Chondrocyte (in vitro differentiated cells): ENCODE results near the gene NRXN2. TPM values are rescaled to one million over a fixed set of nuclear protein-coding genes. Genes with fewer than 3 reads are reported as not detected.

Experiments
- DNase-seq: peaks from one replicate; pipeline ENCODE4 v3.0.0; 2021; ENCODE audit warnings: mixed read lengths, low spot score
- H3K27ac Mint-ChIP-seq: one replicate; pipeline ENCODE4 v1.8.0; 2021; ENCODE audit warnings: mild to moderate bottlenecking, moderate library complexity, mixed read lengths; ENCODE audit not compliant: unreplicated experiment
- H3K27me3 Mint-ChIP-seq: 2 replicates; pipeline ENCODE4 v1.8.0; 2021; ENCODE audit warnings: low read depth, mixed read lengths
- H3K36me3 Mint-ChIP-seq: 2 replicates; pipeline ENCODE4 v1.8.0; 2021; ENCODE audit warnings: low read depth, mixed read lengths
- H3K4me1 Mint-ChIP-seq: 2 replicates; pipeline ENCODE4 v1.8.0; 2021; ENCODE audit warnings: low read depth, mild to moderate bottlenecking, mixed read lengths
- H3K4me3 Mint-ChIP-seq: one replicate; pipeline ENCODE4 v1.8.0; 2021; ENCODE audit warnings: mild to moderate bottlenecking, moderate library complexity, mixed read lengths; ENCODE audit not compliant: unreplicated experiment
- H3K9me3 Mint-ChIP-seq: 2 replicates; pipeline ENCODE4 v1.8.0; 2021; ENCODE audit warnings: low read depth, mixed read lengths
- CTCF ChIP-seq: fragments of 200-600 bp; sonication (generic); IDR thresholded peaks from 2 replicates; pipeline ENCODE4 v1.5.0; 2021; ENCODE audit warnings: antibody characterized with exemption, mild to moderate bottlenecking, moderate library complexity
- total RNA-seq: library from RNA; stranded (reverse); gene quantifications from 3 replicates; pipeline ENCODE4 v1.2.1, GENCODE V29; 2021

The NRXN2 gene
- total RNA-seq, 1 donor from 2014 or later, result 1.8 TPM

GRCh38 chr11:64571050-64571409 lies 152.0 kb downstream of the NRXN2 start:
- TF ChIP-seq CTCF, result no peak
- Mint-ChIP-seq H3K36me3 (no peaks in the 10 kb centered on the region), H3K4me3 (no peak overlapping the region), H3K4me1 (peaks cover 5% of the 10 kb centered on the region), H3K27me3 (peaks cover 24% of the 10 kb centered on the region), H3K9me3 (no peaks in the 10 kb centered on the region), H3K27ac (no peak overlapping the region)
- DNase-seq, result peak; percentile 76

- no peak overlapping the region for H3K4me3 Mint-ChIP-seq
Observed at GRCh38 chr11:64570341-64570740, 152.7 kb downstream of the NRXN2 start.

GRCh38 chr11:64569300-64569970 lies 153.6 kb downstream of the NRXN2 start:
- no peak overlapping the region for H3K27ac Mint-ChIP-seq
- no peak for TF ChIP-seq CTCF
- H3K4me3 Mint-ChIP-seq, result no peak overlapping the region
- H3K4me1 Mint-ChIP-seq, result peaks cover 5% of the 10 kb centered on the region
- H3K36me3 Mint-ChIP-seq, result no peaks in the 10 kb centered on the region
- peaks cover 19% of the 10 kb centered on the region for H3K27me3 Mint-ChIP-seq
- peak; percentile 68 for DNase-seq
- no peaks in the 10 kb centered on the region for H3K9me3 Mint-ChIP-seq

More at GRCh38 chr11:64570341-64570740, 152.7 kb downstream of the NRXN2 start:
- Mint-ChIP-seq H3K27ac (no peak overlapping the region), H3K36me3 (no peaks in the 10 kb centered on the region), H3K4me1 (peaks cover 5% of the 10 kb centered on the region), H3K27me3 (peaks cover 21% of the 10 kb centered on the region), H3K9me3 (no peaks in the 10 kb centered on the region)
- TF ChIP-seq CTCF, result no peak
- DNase-seq, result no peak

- Mint-ChIP-seq H3K36me3 (no peaks in the 10 kb centered on the region), H3K9me3 (no peaks in the 10 kb centered on the region), H3K27ac (no peak overlapping the region), H3K27me3 (peaks cover 14% of the 10 kb centered on the region), H3K4me1 (peaks cover 5% of the 10 kb centered on the region), H3K4me3 (no peak overlapping the region)
- DNase-seq, result peak; percentile 42
- no peak for TF ChIP-seq CTCF
Observed at GRCh38 chr11:64568584-64569140, 154.3 kb downstream of the NRXN2 start.

GRCh38 chr11:64568041-64568571 lies 154.9 kb downstream of the NRXN2 start:
- H3K27ac Mint-ChIP-seq, result no peak overlapping the region
- TF ChIP-seq CTCF, result no peak
- H3K9me3 Mint-ChIP-seq, result no peaks in the 10 kb centered on the region
- peaks cover 14% of the 10 kb centered on the region for H3K27me3 Mint-ChIP-seq
- H3K36me3 Mint-ChIP-seq, result no peaks in the 10 kb centered on the region
- peaks cover 5% of the 10 kb centered on the region for H3K4me1 Mint-ChIP-seq
- no peak overlapping the region for H3K4me3 Mint-ChIP-seq
- DNase-seq, result peak; percentile 90
